Muscle layer of duodenum (tissue), 2 donors: ENCODE data around the gene ZFTA.

Experiments used
- H3K27ac ChIP-seq: one replicate; pipeline ENCODE4 v1.7.0; 2013; ENCODE audit warnings: mild to moderate bottlenecking, low read length
- H3K27me3 ChIP-seq: one replicate; pipeline ENCODE4 v1.7.0; 2013; ENCODE audit warnings: low read depth, mild to moderate bottlenecking, control low read depth, low read length
- H3K36me3 ChIP-seq, 2 donors: one replicate each; pipeline ENCODE4 v1.7.0; 2013; ENCODE audit warnings: low read length in 2 of 2, control low read depth in 1 of 2, mild to moderate bottlenecking in 1 of 2; ENCODE audit not compliant: insufficient read depth in 2 of 2, control insufficient read depth in 1 of 2
- H3K4me1 ChIP-seq, 2 donors: one replicate each; pipeline ENCODE4 v1.7.0; 2013; ENCODE audit warnings: low read length in 2 of 2, mild to moderate bottlenecking in 2 of 2, control low read depth in 1 of 2, moderate library complexity in 1 of 2; ENCODE audit not compliant: insufficient read depth in 2 of 2, control insufficient read depth in 1 of 2
- H3K4me3 ChIP-seq, 2 donors: one replicate each; pipeline ENCODE4 v1.7.0; 2013; ENCODE audit warnings: low read length in 2 of 2, low read depth in 1 of 2, mild to moderate bottlenecking in 1 of 2
- H3K9me3 ChIP-seq, 2 donors: one replicate each; pipeline ENCODE4 v1.7.0; 2013; ENCODE audit warnings: low read length in 2 of 2, control low read depth in 1 of 2, mild to moderate bottlenecking in 1 of 2; ENCODE audit not compliant: control insufficient read depth in 1 of 2
- donor health status: healthy.

ZFTA gene

GRCh38 chr11:63738720-63739360 is 29.7 kb downstream of the ZFTA start:
- no peak overlapping the region for H3K4me3 ChIP-seq
- no peaks in the 10 kb centered on the region for H3K9me3 ChIP-seq
- no peaks in the 10 kb centered on the region for H3K36me3 ChIP-seq
- no peaks in the 10 kb centered on the region for H3K4me1 ChIP-seq
- no peaks in the 10 kb centered on the region for H3K27me3 ChIP-seq
- H3K27ac ChIP-seq = no peak overlapping the region

- no peaks in the 10 kb centered on the region for H3K4me1 ChIP-seq
- H3K27ac ChIP-seq = no peak overlapping the region
- no peaks in the 10 kb centered on the region for H3K9me3 ChIP-seq
- H3K4me3 ChIP-seq = no peak overlapping the region
- H3K36me3 ChIP-seq = no peaks in the 10 kb centered on the region
- no peaks in the 10 kb centered on the region for H3K27me3 ChIP-seq
Observed at GRCh38 chr11:63737718-63738117, 30.9 kb downstream of the ZFTA start.

- no peaks in the 10 kb centered on the region for H3K9me3 ChIP-seq
- no peak overlapping the region for H3K27ac ChIP-seq
- H3K36me3 ChIP-seq = no peaks in the 10 kb centered on the region
- no peak overlapping the region for H3K4me3 ChIP-seq
- no peaks in the 10 kb centered on the region for H3K27me3 ChIP-seq
- no peaks in the 10 kb centered on the region for H3K4me1 ChIP-seq
Observed at GRCh38 chr11:63736864-63737263, 31.7 kb downstream of the ZFTA start.

- no peak overlapping the region for H3K4me3 ChIP-seq
- no peaks in the 10 kb centered on the region for H3K27me3 ChIP-seq
- H3K27ac ChIP-seq = no peak overlapping the region
- no peaks in the 10 kb centered on the region for H3K4me1 ChIP-seq
- no peaks in the 10 kb centered on the region for H3K9me3 ChIP-seq
- no peaks in the 10 kb centered on the region for H3K36me3 ChIP-seq
Observed at GRCh38 chr11:63729326-63729725, 39.2 kb downstream of the ZFTA start.

- H3K36me3 ChIP-seq = peaks cover 0 to 4% of the 10 kb centered on the region in 2 donors
- no peak overlapping the region for H3K27ac ChIP-seq
- H3K4me3 ChIP-seq = no peak overlapping the region
- no peaks in the 10 kb centered on the region for H3K4me1 ChIP-seq
- no peaks in the 10 kb centered on the region for H3K9me3 ChIP-seq
- H3K27me3 ChIP-seq = no peaks in the 10 kb centered on the region
Observed at GRCh38 chr11:63720611-63721010, 48.0 kb downstream of the ZFTA start.

GRCh38 chr11:63719987-63720386 is 48.6 kb downstream of the ZFTA start:
- Histone ChIP-seq H3K36me3 (peaks cover 0 to 4% of the 10 kb centered on the region in 2 donors), H3K4me1 (no peaks in the 10 kb centered on the region), H3K9me3 (no peaks in the 10 kb centered on the region), H3K27ac (no peak overlapping the region), H3K27me3 (no peaks in the 10 kb centered on the region), H3K4me3 (no peak overlapping the region)

- no peaks in the 10 kb centered on the region for H3K27me3 ChIP-seq
- H3K27ac ChIP-seq = no peak overlapping the region
- no peak overlapping the region for H3K4me3 ChIP-seq
- H3K36me3 ChIP-seq = peaks cover 0 to 4% of the 10 kb centered on the region in 2 donors
- no peaks in the 10 kb centered on the region for H3K9me3 ChIP-seq
- H3K4me1 ChIP-seq = no peaks in the 10 kb centered on the region
Observed at GRCh38 chr11:63719001-63719400, 49.6 kb downstream of the ZFTA start.
